Nephron progenitor cell (in vitro differentiated cells): Measurements from ENCODE around the gene DPP6.
A peak's percentile ranks its signal among the peaks of the same experiment; 100 is the strongest.

ENCODE experiments used
- DNase-seq: peaks from one replicate; pipeline ENCODE4 v3.0.0; 2021
- H3K27ac Mint-ChIP-seq: 2 replicates; pipeline ENCODE4 v1.8.0; 2021; ENCODE audit warnings: mild to moderate bottlenecking, moderate library complexity, mixed read lengths
- H3K27me3 Mint-ChIP-seq: 2 replicates; pipeline ENCODE4 v1.8.0; 2021; ENCODE audit warnings: mild to moderate bottlenecking, low read depth, mixed read lengths; ENCODE audit not compliant: poor library complexity
- H3K36me3 Mint-ChIP-seq: 2 replicates; pipeline ENCODE4 v1.8.0; 2021; ENCODE audit warnings: low read depth, mixed read lengths
- H3K4me1 Mint-ChIP-seq: 2 replicates; pipeline ENCODE4 v1.8.0; 2021; ENCODE audit warnings: mixed read lengths
- H3K4me3 Mint-ChIP-seq: 2 replicates; pipeline ENCODE4 v1.8.0; 2021; ENCODE audit warnings: mild to moderate bottlenecking, moderate library complexity, mixed read lengths
- H3K9me3 Mint-ChIP-seq: 2 replicates; pipeline ENCODE4 v1.8.0; 2021; ENCODE audit warnings: mild to moderate bottlenecking, moderate library complexity, mixed read lengths
- CTCF ChIP-seq: fragments of 200-600 bp; sonication (generic); IDR thresholded peaks from 2 replicates; pipeline ENCODE4 v1.5.0; 2021; ENCODE audit warnings: antibody characterized with exemption

DPP6 gene

GRCh38 chr7:154532771-154533170 is 480.6 kb downstream of the DPP6 start:
- no peak for DNase-seq
- Mint-ChIP-seq H3K27ac (no peak overlapping the region), H3K9me3 (peaks cover 29% of the 10 kb centered on the region), H3K4me1 (no peaks in the 10 kb centered on the region), H3K27me3 (peaks cover 12% of the 10 kb centered on the region), H3K4me3 (no peak overlapping the region), H3K36me3 (no peaks in the 10 kb centered on the region)
- no peak for TF ChIP-seq CTCF

- Mint-ChIP-seq H3K4me3 (no peak overlapping the region), H3K27me3 (no peaks in the 10 kb centered on the region)
Measured at GRCh38 chr7:154540596-154540995, 488.4 kb downstream of the DPP6 start.

GRCh38 chr7:154541606-154542005 is 489.4 kb downstream of the DPP6 start:
- H3K4me3 Mint-ChIP-seq = no peak overlapping the region
- DNase-seq = no peak
- H3K4me1 Mint-ChIP-seq = no peaks in the 10 kb centered on the region
- H3K27me3 Mint-ChIP-seq = no peaks in the 10 kb centered on the region
- no peak for TF ChIP-seq CTCF
- no peaks in the 10 kb centered on the region for H3K36me3 Mint-ChIP-seq
- no peaks in the 10 kb centered on the region for H3K9me3 Mint-ChIP-seq
- no peak overlapping the region for H3K27ac Mint-ChIP-seq

More at GRCh38 chr7:154540596-154540995, 488.4 kb downstream of the DPP6 start:
- Mint-ChIP-seq H3K9me3 (peaks cover 6% of the 10 kb centered on the region), H3K4me1 (no peaks in the 10 kb centered on the region), H3K36me3 (no peaks in the 10 kb centered on the region), H3K27ac (no peak overlapping the region)
- TF ChIP-seq CTCF = no peak
- DNase-seq = no peak

- TF ChIP-seq CTCF = no peak
- Mint-ChIP-seq H3K27me3 (peaks cover 5% of the 10 kb centered on the region), H3K4me3 (no peak overlapping the region), H3K36me3 (no peaks in the 10 kb centered on the region), H3K9me3 (no peaks in the 10 kb centered on the region), H3K4me1 (no peaks in the 10 kb centered on the region), H3K27ac (peak overlapping the region; percentile 69)
- no peak for DNase-seq
Measured at GRCh38 chr7:154546946-154547587, 494.9 kb downstream of the DPP6 start.

GRCh38 chr7:154553711-154554265 is 501.6 kb downstream of the DPP6 start:
- Mint-ChIP-seq H3K27ac (no peak overlapping the region), H3K36me3 (no peaks in the 10 kb centered on the region), H3K4me3 (no peak overlapping the region), H3K9me3 (peaks cover 3% of the 10 kb centered on the region), H3K27me3 (no peaks in the 10 kb centered on the region), H3K4me1 (no peaks in the 10 kb centered on the region)
- no peak for DNase-seq
- TF ChIP-seq CTCF = no peak

GRCh38 chr7:154559454-154559853 is 507.3 kb downstream of the DPP6 start:
- H3K4me3 Mint-ChIP-seq = no peak overlapping the region
- peaks cover 6% of the 10 kb centered on the region for H3K27me3 Mint-ChIP-seq
- TF ChIP-seq CTCF = no peak
- H3K4me1 Mint-ChIP-seq = no peaks in the 10 kb centered on the region
- no peaks in the 10 kb centered on the region for H3K36me3 Mint-ChIP-seq
- peaks cover 11% of the 10 kb centered on the region for H3K9me3 Mint-ChIP-seq
- DNase-seq = no peak
- no peak overlapping the region for H3K27ac Mint-ChIP-seq
